ENCODE results near the gene LYRM2.
A peak's percentile ranks its signal among the peaks of the same experiment; 100 is the strongest.
"Not testable (repeated sequence)": the region's sequence is repeated elsewhere in the genome, so short reads cannot be mapped to it uniquely, and the experiment has no call there.

Gene LYRM2

GRCh38 chr6:89644864-89645263 is 6.3 kb upstream of the LYRM2 start:
- no peak for DNase-seq (ENCODE audit: low spot score)

DNA sequence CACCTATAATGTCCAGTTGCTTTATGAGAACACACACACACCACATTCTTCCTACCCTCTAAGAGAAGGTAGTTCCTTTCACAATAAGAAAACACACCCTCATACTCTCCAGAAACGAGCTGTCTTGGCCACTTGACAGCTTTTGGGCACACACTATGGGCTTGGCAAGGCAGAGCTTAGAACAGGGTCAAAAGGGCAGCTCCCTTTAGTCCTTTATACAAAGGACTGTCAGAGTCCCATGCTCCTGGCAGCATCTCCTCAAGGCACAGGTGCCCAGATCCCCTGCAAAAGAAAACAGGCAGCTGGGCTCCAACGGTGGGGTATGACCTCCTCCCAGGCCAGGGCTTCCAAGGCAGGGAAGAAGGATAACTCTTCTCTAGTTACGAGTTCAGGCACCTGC is 4.9 kb upstream of the LYRM2 start:
- DNase-seq (ENCODE audit: low spot score): no peak

GRCh38 chr6:89642956-89643355 is 4.4 kb upstream of the LYRM2 start:
- DNase-seq (ENCODE audit: low spot score): no peak

DNA sequence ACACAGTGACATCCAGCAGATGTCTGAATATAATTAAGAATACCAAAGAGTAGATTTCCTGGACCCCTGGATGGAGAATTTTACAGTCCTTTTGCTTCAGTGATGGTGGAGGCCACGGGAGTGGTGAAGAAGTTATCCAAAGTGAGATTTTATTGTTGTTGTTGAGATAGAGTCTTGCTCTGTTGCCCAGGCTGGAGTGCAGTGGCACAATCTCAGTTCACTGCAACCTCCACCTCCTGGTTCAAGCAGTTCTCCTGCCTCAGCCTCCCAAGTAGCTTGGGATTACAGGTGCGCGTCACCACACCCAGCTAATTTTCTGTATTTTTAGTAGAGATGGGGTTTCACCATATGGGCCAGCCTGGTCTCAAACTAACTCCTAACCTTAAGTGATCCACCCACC is 3.0 kb upstream of the LYRM2 start:
- not testable (repeated sequence) for DNase-seq (ENCODE audit: low spot score)

- no peak for DNase-seq (ENCODE audit: low spot score)
Measured at GRCh38 chr6:89640804-89641203, 2.3 kb upstream of the LYRM2 start.

DNA sequence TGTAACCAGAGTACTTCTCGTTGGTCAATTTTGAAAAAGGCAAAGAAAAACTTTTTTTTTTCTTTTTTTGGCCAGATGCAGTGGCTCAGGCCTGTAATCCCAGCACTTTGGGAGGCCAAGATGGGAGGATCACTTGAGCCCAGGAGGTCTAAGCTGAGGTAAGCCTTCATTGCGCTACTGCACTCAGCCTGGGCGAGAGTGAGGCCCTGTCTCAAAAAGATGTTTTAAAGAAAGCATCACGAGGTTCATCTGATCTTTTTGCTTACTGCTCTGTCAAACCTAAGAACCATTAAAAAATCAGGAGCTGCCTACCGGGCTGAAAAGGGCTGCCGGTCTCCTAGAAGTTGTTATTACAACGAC is 607 bp downstream of the LYRM2 start:
- DNase-seq (ENCODE audit: low spot score): no peak

DNA sequence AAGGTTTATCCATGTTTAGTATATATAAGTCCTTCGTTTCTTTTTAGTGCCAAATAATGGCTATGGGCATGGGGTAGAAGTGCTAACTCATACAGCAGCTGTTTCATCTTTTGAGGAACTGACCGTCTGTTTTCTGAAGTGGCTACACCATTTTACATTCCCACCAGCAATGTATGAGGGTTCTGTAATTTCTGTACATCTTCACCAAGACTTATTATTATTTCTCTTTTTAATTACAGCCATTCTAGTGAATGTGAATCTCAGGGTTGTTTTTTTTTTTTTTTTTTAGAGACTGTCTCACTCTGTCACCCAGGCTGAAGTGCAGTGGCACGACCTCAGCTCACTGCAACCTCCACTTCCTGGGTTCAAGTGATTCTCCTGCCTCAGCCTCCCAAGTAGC is 2.1 kb downstream of the LYRM2 start:
- DNase-seq (ENCODE audit: low spot score): not testable (repeated sequence)

- no peak for DNase-seq (ENCODE audit: low spot score)
Measured at GRCh38 chr6:89630488-89630887, 8.1 kb downstream of the LYRM2 start.

- DNase-seq (ENCODE audit: low spot score): no peak
Measured at GRCh38 chr6:89623749-89624148, 14.8 kb downstream of the LYRM2 start.

DNA sequence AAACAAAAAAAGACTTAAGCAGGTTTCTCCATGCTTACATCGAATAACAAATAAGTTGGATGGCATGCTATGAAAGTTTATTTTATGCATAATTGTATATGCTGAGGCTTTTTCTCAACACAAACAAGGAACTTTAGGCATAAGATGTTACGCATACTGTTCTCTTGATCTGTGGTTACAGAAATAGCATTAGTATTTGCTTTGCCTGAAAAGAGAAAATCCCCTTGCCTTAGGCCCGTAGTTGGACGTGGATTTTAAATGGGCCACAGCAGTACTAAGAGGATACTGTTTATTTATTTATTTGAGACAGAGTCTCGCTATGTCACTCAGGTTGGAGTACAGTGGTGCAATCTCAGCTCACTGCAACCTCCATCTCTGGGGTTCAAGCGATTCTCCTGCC is 19.0 kb downstream of the LYRM2 start:
- DNase-seq (ENCODE audit: low spot score): no peak

DNA sequence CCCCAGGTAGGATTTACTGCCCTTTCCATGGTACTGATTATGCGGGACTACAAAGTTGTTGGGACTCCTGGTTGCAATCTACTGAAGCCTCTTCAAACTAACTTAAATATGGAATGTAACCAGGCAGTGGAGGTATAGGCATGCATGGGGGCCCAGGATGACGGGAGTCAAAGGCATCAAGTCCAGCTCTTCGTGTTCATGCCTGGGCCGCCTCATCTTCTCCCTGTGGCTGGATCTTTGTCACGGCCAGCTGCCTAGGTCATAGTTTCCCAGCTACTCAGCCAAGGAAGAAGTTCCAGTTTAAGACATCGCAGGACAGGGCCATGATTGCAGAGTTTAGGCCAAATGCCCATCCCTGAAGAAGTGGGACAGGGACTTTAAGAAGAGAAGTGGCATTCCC is 20.5 kb downstream of the LYRM2 start:
- DNase-seq (ENCODE audit: low spot score): no peak

- DNase-seq (ENCODE audit: low spot score): no peak
Measured at GRCh38 chr6:89616531-89616930, 22.0 kb downstream of the LYRM2 start.

GRCh38 chr6:89615882-89616281 is 22.7 kb downstream of the LYRM2 start:
- DNase-seq (ENCODE audit: low spot score): no peak

DNA sequence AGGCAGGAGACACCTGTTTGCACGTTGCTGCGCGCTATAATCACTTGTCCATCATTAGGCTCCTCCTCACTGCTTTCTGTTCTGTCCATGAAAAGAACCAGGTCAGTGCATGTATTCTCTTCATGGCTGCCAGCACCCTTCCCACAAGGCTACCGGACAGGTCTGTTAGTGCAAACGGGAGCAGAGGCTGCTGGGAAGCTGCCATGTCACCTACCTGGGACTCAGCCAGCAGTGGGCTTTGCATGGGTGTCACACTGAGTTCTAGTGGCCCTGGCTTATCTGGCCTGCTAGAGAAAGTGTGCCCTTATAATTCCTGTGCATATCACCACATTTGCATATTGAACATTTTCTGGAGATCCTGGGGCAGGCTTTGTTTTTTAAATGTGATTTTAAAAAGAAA is 24.8 kb downstream of the LYRM2 start:
- DNase-seq (ENCODE audit: low spot score): no peak

GRCh38 chr6:89612121-89612520 is 26.4 kb downstream of the LYRM2 start:
- DNase-seq (ENCODE audit: low spot score): no peak

GRCh38 chr6:89611666-89612065 is 26.9 kb downstream of the LYRM2 start:
- DNase-seq (ENCODE audit: low spot score): no peak

- DNase-seq (ENCODE audit: low spot score): peak; percentile 51
Measured at GRCh38 chr6:89610149-89610642, 28.4 kb downstream of the LYRM2 start.

- no peak for DNase-seq (ENCODE audit: low spot score)
Measured at GRCh38 chr6:89605861-89606260, 32.7 kb downstream of the LYRM2 start.

- no peak for DNase-seq (ENCODE audit: low spot score)
Measured at GRCh38 chr6:89604653-89605052, 33.9 kb downstream of the LYRM2 start.

DNA sequence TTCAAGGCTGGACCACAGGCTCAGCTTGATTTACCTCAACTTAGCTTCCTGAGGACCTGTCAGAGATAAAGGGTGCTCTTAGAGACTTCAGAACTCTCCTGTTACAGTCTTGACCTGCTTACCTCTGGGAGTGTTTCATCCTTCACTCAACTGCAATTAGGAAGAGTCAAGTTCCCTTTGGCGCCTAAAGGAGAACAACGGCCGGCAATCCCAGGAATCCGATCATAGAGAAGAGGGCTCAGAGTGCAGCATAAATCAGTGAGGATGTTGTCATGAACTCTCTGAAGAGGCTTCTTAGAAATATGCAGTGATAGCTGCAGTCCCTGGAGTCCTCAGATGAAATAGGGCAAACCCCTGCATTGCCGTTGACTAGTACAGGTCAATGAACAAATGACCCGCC is 36.4 kb downstream of the LYRM2 start:
- no peak for DNase-seq (ENCODE audit: low spot score)

DNA sequence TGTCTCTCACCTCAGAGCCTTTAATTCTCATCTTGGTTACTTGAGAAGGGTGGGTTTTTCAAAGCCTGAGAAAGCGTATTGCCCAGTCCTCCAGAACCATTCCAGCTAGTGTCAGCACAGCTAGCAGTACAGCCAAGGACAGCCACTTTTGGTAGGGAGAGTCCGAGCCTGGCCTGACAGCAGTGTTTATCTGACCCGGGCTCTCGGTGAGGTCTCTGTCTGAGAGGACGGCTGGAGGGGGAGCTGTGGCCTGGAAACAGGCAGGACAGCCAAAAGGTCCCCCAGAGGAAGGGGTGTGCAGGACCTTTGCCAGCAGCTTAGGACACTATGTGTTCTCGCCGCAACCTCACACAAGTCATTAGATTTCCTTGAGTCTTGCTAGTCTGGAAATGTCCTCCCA is 38.8 kb downstream of the LYRM2 start:
- DNase-seq (ENCODE audit: low spot score): no peak

DNA sequence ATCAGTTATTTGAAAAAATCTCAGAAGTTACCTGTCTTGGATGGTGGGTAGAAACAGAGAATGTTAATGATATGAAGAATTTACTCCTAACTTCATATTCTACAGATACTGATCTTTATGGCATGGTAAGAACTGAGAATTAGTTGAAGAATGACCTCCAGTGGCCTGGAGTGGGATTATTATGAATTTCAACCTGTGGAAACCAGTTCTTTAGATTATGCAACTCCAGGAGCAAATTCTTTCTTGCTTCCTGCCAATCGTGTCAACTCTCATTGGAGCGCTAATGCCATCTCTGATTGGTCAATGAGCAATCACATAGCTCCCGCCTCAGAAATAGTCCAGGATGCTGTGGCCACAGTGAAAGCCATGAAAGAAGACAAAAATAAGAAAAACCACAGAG is 40.6 kb downstream of the LYRM2 start:
- peak; percentile 67 for DNase-seq (ENCODE audit: low spot score)

DNA sequence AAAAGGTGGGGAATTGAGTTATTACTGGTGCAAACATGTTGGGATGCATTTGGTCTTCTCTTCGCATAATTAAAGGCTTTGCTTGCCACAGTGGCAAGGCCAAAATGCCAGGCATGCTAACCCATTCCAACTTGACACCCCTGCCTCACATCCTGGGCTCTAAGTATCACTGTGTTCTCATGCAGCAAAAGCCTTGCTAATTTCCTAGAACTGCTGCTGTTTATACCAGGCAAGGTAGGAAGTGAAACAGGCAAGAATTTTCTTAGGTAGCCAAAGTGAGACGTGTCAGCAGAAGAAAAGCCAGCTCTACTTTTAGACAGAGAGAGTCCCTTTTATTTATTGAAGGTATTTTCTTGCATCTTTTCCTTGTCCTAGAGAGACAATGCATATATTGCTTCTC is 41.2 kb downstream of the LYRM2 start:
- no peak for DNase-seq (ENCODE audit: low spot score)

- no peak for DNase-seq (ENCODE audit: low spot score)
Measured at GRCh38 chr6:89596484-89596883, 42.1 kb downstream of the LYRM2 start.

- no peak for DNase-seq (ENCODE audit: low spot score)
Measured at GRCh38 chr6:89596056-89596455, 42.5 kb downstream of the LYRM2 start.

All from COLO829 (cell line).